OCI-LY1 (cell line): ENCODE measurements around the gene SIRT5.

Experiments
- H2AFZ ChIP-seq: fragments of 200-600 bp; sonication (generic), shearing (Covaris generic); 2 replicates; pipeline ENCODE4 v1.6.0; 2014; ENCODE audit warnings: antibody characterized with exemption, mild to moderate bottlenecking, low read length
- H3F3A ChIP-seq: fragments of 200-600 bp; sonication (generic), shearing (Covaris generic); 2 replicates; pipeline ENCODE4 v1.6.0; 2014; ENCODE audit warnings: mild to moderate bottlenecking, antibody characterized with exemption, low read length, moderate library complexity; ENCODE audit not compliant: insufficient read depth
- H3K27ac ChIP-seq: fragments of 200-600 bp; sonication (generic); 2 replicates; pipeline ENCODE4 v1.5.1; 2014; ENCODE audit warnings: low read length, mixed run types, mild to moderate bottlenecking, low read depth; ENCODE audit not compliant: poor library complexity, severe bottlenecking
- H3K27me3 ChIP-seq: fragments of 200-600 bp; sonication (generic); 2 replicates; pipeline ENCODE4 v1.6.0; 2014; ENCODE audit warnings: antibody characterized with exemption, mild to moderate bottlenecking, low read length, moderate library complexity; ENCODE audit not compliant: insufficient read depth
- H3K36me3 ChIP-seq: fragments of 200-600 bp; sonication (generic); 2 replicates; pipeline ENCODE4 v1.6.1; 2014; ENCODE audit warnings: mild to moderate bottlenecking, antibody characterized with exemption, low read length, moderate library complexity, mixed read lengths; ENCODE audit not compliant: insufficient read depth
- H3K4me1 ChIP-seq: fragments of 200-600 bp; sonication (generic); 2 replicates; pipeline ENCODE4 v1.5.1; 2014; ENCODE audit warnings: mild to moderate bottlenecking, low read length, moderate library complexity; ENCODE audit not compliant: insufficient read depth, severe bottlenecking
- H3K4me2 ChIP-seq: fragments of 200-600 bp; sonication (generic), shearing (Covaris generic); 2 replicates; pipeline ENCODE4 v1.6.1; 2014; ENCODE audit warnings: low read length
- H3K4me3 ChIP-seq: fragments of 200-600 bp; sonication (generic); 2 replicates; pipeline ENCODE4 v1.5.1; 2014; ENCODE audit warnings: low read length, low read depth, mild to moderate bottlenecking, mixed read lengths; ENCODE audit not compliant: poor library complexity, severe bottlenecking
- H3K79me2 ChIP-seq: fragments of 200-600 bp; shearing (Covaris generic); 2 replicates; pipeline ENCODE4 v1.6.1; 2016; ENCODE audit warnings: mixed run types, low read length, mixed read lengths; ENCODE audit not compliant: insufficient read depth
- H3K9ac ChIP-seq: fragments of 200-600 bp; sonication (generic), shearing (Covaris generic); 2 replicates; pipeline ENCODE4 v1.6.1; 2014; ENCODE audit warnings: mild to moderate bottlenecking, low read length, mixed read lengths
- H3K9me2 ChIP-seq: fragments of 200-600 bp; sonication (generic), shearing (Covaris generic); 2 replicates; pipeline ENCODE4 v1.6.1; 2014; ENCODE audit warnings: low read depth, mild to moderate bottlenecking, low read length, mixed read lengths
- H3K9me3 ChIP-seq: fragments of 200-600 bp; shearing (Covaris generic); 2 replicates; pipeline ENCODE4 v1.6.1; 2014; ENCODE audit warnings: low read length, mixed read lengths
- H4K20me1 ChIP-seq: fragments of 200-600 bp; sonication (generic), shearing (Covaris generic); 2 replicates; pipeline ENCODE4 v1.6.0; 2016; ENCODE audit warnings: mild to moderate bottlenecking, low read length; ENCODE audit not compliant: insufficient read depth
- CTCF ChIP-seq: fragments of 200-600 bp; sonication (generic), shearing (Covaris generic); IDR thresholded peaks from 2 replicates; pipeline ENCODE4 v1.5.1; 2017; ENCODE audit warnings: mild to moderate bottlenecking, antibody characterized with exemption, low read length, moderate library complexity, mixed read lengths
- EZH2 ChIP-seq: fragments of 200-600 bp; sonication (generic), shearing (Covaris generic); IDR thresholded peaks from 2 replicates; pipeline ENCODE4 v1.8.0; 2017; ENCODE audit warnings: borderline replicate concordance, mixed run types, mild to moderate bottlenecking, antibody characterized with exemption, low read length, moderate library complexity, mixed read lengths

Gene SIRT5

GRCh38 chr6:13548500-13549210 lies 25.7 kb upstream of the SIRT5 start:
- Histone ChIP-seq H3K36me3 (no peaks in the 10 kb centered on the region), H4K20me1 (no peaks in the 10 kb centered on the region), H3K9me3 (no peaks in the 10 kb centered on the region), H3K4me2 (no peak overlapping the region), H3K79me2 (no peaks in the 10 kb centered on the region), H3K4me1 (no peaks in the 10 kb centered on the region), H3K9me2 (no peaks in the 10 kb centered on the region), H3F3A (no peaks in the 10 kb centered on the region), H3K27me3 (no peaks in the 10 kb centered on the region), H2AFZ (no peak overlapping the region), H3K9ac (no peak overlapping the region), H3K4me3 (no peak overlapping the region), H3K27ac (no peak overlapping the region)
- TF ChIP-seq EZH2 (no peak), CTCF (no peak)

GRCh38 chr6:13550656-13551055 lies 23.7 kb upstream of the SIRT5 start:
- Histone ChIP-seq H3K36me3 (no peaks in the 10 kb centered on the region), H3K27ac (no peak overlapping the region)

GRCh38 chr6:13553646-13554045 lies 20.8 kb upstream of the SIRT5 start:
- no peaks in the 10 kb centered on the region for H3K9me3 ChIP-seq
- no peaks in the 10 kb centered on the region for H3K9me2 ChIP-seq
- no peak overlapping the region for H3K4me2 ChIP-seq
- H3K4me1 ChIP-seq = no peaks in the 10 kb centered on the region
- no peaks in the 10 kb centered on the region for H4K20me1 ChIP-seq
- H3K79me2 ChIP-seq = no peaks in the 10 kb centered on the region
- no peak overlapping the region for H3K9ac ChIP-seq
- H3K27ac ChIP-seq = no peak overlapping the region
- no peak for TF ChIP-seq CTCF
- no peak for TF ChIP-seq EZH2
- H3K27me3 ChIP-seq = no peaks in the 10 kb centered on the region
- H3F3A ChIP-seq = no peaks in the 10 kb centered on the region
- no peaks in the 10 kb centered on the region for H3K36me3 ChIP-seq
- H3K4me3 ChIP-seq = no peak overlapping the region
- H2AFZ ChIP-seq = no peak overlapping the region

More at GRCh38 chr6:13550656-13551055, 23.7 kb upstream of the SIRT5 start:
- no peak for TF ChIP-seq CTCF
- TF ChIP-seq EZH2 = no peak
- H3F3A ChIP-seq = no peaks in the 10 kb centered on the region
- no peaks in the 10 kb centered on the region for H4K20me1 ChIP-seq
- no peaks in the 10 kb centered on the region for H3K27me3 ChIP-seq
- no peaks in the 10 kb centered on the region for H3K79me2 ChIP-seq
- no peak overlapping the region for H3K4me3 ChIP-seq
- no peaks in the 10 kb centered on the region for H3K9me3 ChIP-seq
- H2AFZ ChIP-seq = no peak overlapping the region
- H3K9me2 ChIP-seq = no peaks in the 10 kb centered on the region
- H3K4me1 ChIP-seq = no peaks in the 10 kb centered on the region
- H3K4me2 ChIP-seq = no peak overlapping the region
- no peak overlapping the region for H3K9ac ChIP-seq
